ENCODE measurements around the gene FXYD4. TPM values are rescaled to one million over a fixed set of nuclear protein-coding genes. Genes with fewer than 3 reads are reported as not detected.
"Not testable (repeated sequence)": the region's sequence is repeated elsewhere in the genome, so short reads cannot be mapped to it uniquely, and the experiment has no call there.

FXYD4 gene
- total RNA-seq, 4 donors from 2014 or later, result not detected

- H3K27ac ChIP-seq, result no peak overlapping the region
- H3K4me3 ChIP-seq, result no peak overlapping the region
- WGBS, 2 donors (ENCODE audit: low coverage in 1 of 2), result 97 to 100% methylated on average over 3 of the region's 3 CpGs
- no peaks in the 10 kb centered on the region for H3K27me3 ChIP-seq
- intact Hi-C loops (cut with DNase I; ENCODE audit: low total_unique reads) (no loop called here), in situ Hi-C loops (cut with MboI; ENCODE audit: low pct_ligation_motif_present in 1 of 4, low pct_unique_long_range_greater_than_20kb in 1 of 4, low sequenced_read_pairs in 3 of 4) (no loop called here)
- no peaks in the 10 kb centered on the region for H3K36me3 ChIP-seq
- H3K9me3 ChIP-seq, result no peaks in the 10 kb centered on the region
- DNase-seq, result no peak
- TF ChIP-seq POLR2A (IDR thresholded peaks at IDR 0.05), result no peak
- no peak for TF ChIP-seq CTCF (IDR thresholded peaks at IDR 0.05)
- TF ChIP-seq POLR2AphosphoS5 (IDR thresholded peaks at IDR 0.05), result no peak
- no peak for TF ChIP-seq EP300 (IDR thresholded peaks at IDR 0.05; ENCODE audit: low read depth)
- peaks cover 0 to 6% (median 3%) of the 10 kb centered on the region in 4 donors for H3K4me1 ChIP-seq
Measured at GRCh38 chr10:43333653-43334052, 37.8 kb upstream of the FXYD4 start.

- no peaks in the 10 kb centered on the region for H3K27me3 ChIP-seq
Measured at GRCh38 chr10:43336061-43336460, 35.4 kb upstream of the FXYD4 start.

GRCh38 chr10:43336641-43337318 is 34.7 kb upstream of the FXYD4 start:
- Histone ChIP-seq H3K27ac (no peak overlapping the region), H3K4me3 (no peak overlapping the region), H3K27me3 (no peaks in the 10 kb centered on the region), H3K9me3 (no peaks in the 10 kb centered on the region), H3K36me3 (no peaks in the 10 kb centered on the region), H3K4me1 (peaks cover 0 to 6% (median 3%) of the 10 kb centered on the region in 4 donors)
- WGBS, 2 donors (ENCODE audit: low coverage in 1 of 2), result 65 to 86% methylated on average over 3 to 9 of the region's 9 CpGs
- intact Hi-C loops (cut with DNase I; ENCODE audit: low total_unique reads) (no loop called here), in situ Hi-C loops (cut with MboI; ENCODE audit: low pct_ligation_motif_present in 1 of 4, low pct_unique_long_range_greater_than_20kb in 1 of 4, low sequenced_read_pairs in 3 of 4) (no loop called here)
- TF ChIP-seq POLR2AphosphoS5 (IDR thresholded peaks at IDR 0.05), result no peak
- no peak for DNase-seq

More at GRCh38 chr10:43336061-43336460, 35.4 kb upstream of the FXYD4 start:
- Histone ChIP-seq H3K4me3 (no peak overlapping the region), H3K27ac (no peak overlapping the region), H3K36me3 (no peaks in the 10 kb centered on the region), H3K9me3 (no peaks in the 10 kb centered on the region), H3K4me1 (peaks cover 0 to 6% (median 3%) of the 10 kb centered on the region in 4 donors)
- 88% methylated on average over 3 of the region's 3 CpGs; no CpG with 5 or more reads in 1 of the 2 donors for WGBS, 2 donors (ENCODE audit: low coverage in 1 of 2)
- in situ Hi-C loops (cut with MboI; ENCODE audit: low pct_ligation_motif_present in 1 of 4, low pct_unique_long_range_greater_than_20kb in 1 of 4, low sequenced_read_pairs in 3 of 4), result no loop called here
- intact Hi-C loops (cut with DNase I; ENCODE audit: low total_unique reads), result no loop called here
- TF ChIP-seq EP300 (IDR thresholded peaks at IDR 0.05; ENCODE audit: low read depth), result no peak
- TF ChIP-seq POLR2AphosphoS5 (IDR thresholded peaks at IDR 0.05), result no peak
- no peak for TF ChIP-seq CTCF (IDR thresholded peaks at IDR 0.05)
- TF ChIP-seq POLR2A (IDR thresholded peaks at IDR 0.05), result no peak
- DNase-seq, result no peak

GRCh38 chr10:43337536-43337935 is 33.9 kb upstream of the FXYD4 start:
- H3K27me3 ChIP-seq; H3K4me3 ChIP-seq; H3K9me3 ChIP-seq; H3K36me3 ChIP-seq; in situ Hi-C loops (cut with MboI; ENCODE audit: low pct_ligation_motif_present in 1 of 4, low pct_unique_long_range_greater_than_20kb in 1 of 4, low sequenced_read_pairs in 3 of 4); intact Hi-C loops (cut with DNase I; ENCODE audit: low total_unique reads); H3K4me1 ChIP-seq; H3K27ac ChIP-seq; DNase-seq: not testable (repeated sequence)
- WGBS, 2 donors (ENCODE audit: low coverage in 1 of 2), result 31 to 55% methylated on average over 5 to 9 of the region's 9 CpGs

GRCh38 chr10:43338117-43338516 is 33.3 kb upstream of the FXYD4 start:
- H3K36me3 ChIP-seq, result no peaks in the 10 kb centered on the region
- peaks cover 0 to 6% (median 3%) of the 10 kb centered on the region in 4 donors for H3K4me1 ChIP-seq
- in situ Hi-C loops (cut with MboI; ENCODE audit: low pct_ligation_motif_present in 1 of 4, low pct_unique_long_range_greater_than_20kb in 1 of 4, low sequenced_read_pairs in 3 of 4), result no loop called here
- DNase-seq, result no peak
- H3K9me3 ChIP-seq, result no peaks in the 10 kb centered on the region
- WGBS, 2 donors (ENCODE audit: low coverage in 1 of 2), result 84% methylated on average over 12 of the region's 12 CpGs; no CpG with 5 or more reads in 1 of the 2 donors
- H3K27me3 ChIP-seq, result no peaks in the 10 kb centered on the region
- H3K4me3 ChIP-seq, result no peak overlapping the region
- H3K27ac ChIP-seq, result no peak overlapping the region
- no peak for TF ChIP-seq EP300 (IDR thresholded peaks at IDR 0.05; ENCODE audit: low read depth)
- no peak for TF ChIP-seq POLR2A (IDR thresholded peaks at IDR 0.05)
- TF ChIP-seq POLR2AphosphoS5 (IDR thresholded peaks at IDR 0.05), result no peak
- TF ChIP-seq CTCF (IDR thresholded peaks at IDR 0.05), result no peak
- intact Hi-C loops (cut with DNase I; ENCODE audit: low total_unique reads), result no loop called here

Measured in transverse colon (tissue), 4 donors.